GM19463 (cell line): Measurements from ENCODE around the gene DENND1A.
"Not testable (repeated sequence)": the region's sequence is repeated elsewhere in the genome, so short reads cannot be mapped to it uniquely, and the experiment has no call there.

Source experiments
- ATAC-seq: cut with Tn5 transposase; IDR thresholded peaks from one replicate; pipeline ENCODE4 v1.9.1; 2021; ENCODE audit warnings: mild to moderate bottlenecking, moderate library complexity; ENCODE audit not compliant: unreplicated experiment

DENND1A gene

DNA sequence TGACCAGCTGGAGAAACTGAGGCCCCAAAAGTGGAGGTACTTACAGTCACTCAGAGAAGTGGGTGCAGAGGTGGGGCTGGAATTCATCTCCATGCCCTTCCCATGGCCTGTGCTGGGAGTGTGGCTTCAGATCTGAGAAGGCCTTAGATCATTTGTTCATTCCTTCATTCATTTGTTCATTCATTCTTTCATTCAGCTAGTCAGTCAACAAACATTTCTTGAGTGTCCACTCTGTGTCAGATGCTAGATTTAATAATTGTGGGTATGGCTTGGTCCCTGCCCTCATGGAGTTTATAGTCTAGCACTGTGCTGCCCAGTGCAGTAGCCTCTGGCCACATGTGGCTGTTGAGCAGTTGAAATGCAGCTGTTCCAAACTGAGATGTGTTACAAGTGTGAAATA is 593.0 kb downstream of the DENND1A start:
- no peak for ATAC-seq

DNA sequence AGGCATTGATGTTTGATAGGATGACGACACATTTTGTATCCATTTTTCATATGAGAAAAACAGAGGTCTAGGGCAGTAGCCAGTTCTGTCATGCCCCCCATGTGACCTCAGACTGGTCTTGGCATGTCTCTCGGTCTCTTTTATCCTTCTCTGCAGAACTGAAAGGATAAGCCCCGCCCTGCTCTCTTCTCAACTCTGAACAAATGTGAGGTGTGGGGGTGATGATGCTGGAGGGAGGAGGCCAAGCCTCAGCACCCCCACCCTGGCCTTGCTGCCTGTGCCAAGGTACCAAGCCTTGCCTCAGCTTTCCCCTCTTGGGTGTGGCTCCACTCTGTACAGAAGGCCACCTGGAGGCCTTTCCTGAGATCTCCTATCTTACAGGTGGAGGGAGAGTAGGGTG is 593.5 kb downstream of the DENND1A start:
- ATAC-seq, result no peak

DNA sequence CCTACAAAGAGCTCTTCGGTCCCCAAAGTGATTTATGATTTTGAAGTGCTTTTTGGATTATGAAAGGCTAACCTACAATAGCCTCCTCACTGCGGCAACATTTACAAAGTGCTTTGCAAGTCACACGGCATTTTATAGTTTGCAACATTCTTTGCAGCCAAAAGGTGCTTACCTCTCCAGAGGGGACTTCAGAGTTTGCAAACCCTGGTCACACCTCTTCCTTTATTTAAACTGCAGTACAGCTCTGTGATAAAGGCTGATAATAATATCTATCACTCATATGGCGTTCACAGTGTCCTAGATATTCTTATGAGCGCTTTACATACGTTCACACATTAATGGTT is 594.0 kb downstream of the DENND1A start:
- no peak for ATAC-seq

DNA sequence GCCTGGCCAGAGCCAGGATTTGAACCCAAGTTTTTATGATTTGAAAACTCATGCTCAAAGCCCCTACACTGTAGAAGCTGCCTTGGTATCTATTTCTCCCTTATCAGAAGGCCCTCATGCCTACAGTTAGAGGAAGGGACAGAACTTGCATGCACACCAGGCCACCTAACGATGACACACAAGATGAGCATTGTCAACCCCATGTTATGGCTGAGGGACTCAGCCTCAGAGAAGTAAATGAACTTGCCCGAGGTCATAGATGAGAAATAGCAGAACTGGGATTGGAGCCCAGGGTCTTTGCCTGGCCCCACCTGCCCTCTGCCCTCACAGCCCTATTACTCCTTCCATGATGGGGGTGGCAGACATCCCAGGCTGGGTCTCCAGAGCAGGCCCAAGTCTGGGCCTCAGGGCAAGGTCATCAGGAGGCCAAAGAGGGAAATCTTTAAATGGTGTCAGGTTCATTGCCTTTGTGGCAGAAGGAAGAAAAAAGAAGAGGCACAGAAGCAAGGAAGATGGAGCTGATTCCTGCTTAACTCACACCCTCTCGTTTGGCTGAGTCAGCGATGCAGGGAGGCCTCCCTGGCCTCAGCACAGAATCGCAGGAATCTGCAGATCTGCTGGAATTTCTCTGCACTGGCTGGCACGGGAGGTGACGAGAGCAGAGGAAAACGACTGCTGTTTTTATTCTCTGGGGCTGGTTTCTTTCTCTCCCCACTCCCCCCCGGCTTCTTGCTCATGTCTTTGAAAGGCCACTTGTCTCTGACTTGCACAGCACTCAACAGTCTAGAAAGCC is 594.5 kb downstream of the DENND1A start:
- ATAC-seq, result no peak

DNA sequence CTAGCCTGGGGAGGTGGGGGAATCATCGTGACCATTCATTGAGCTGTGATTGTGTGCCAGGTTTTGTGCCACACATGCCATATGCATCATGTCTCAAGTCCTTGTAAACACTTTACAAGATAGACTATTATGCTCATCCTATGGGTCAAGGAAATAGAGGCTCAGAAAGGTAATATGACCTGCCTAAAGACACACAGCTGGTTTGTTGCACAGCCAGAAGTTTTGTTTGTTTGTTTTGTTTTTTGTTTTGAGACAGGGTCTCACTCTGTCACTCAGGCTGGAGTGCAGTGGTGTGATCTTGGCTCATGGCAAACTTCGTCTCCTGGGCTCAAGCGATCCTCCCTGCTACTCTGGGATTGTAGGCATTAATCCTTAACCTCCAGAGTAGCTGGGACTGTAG is 595.3 kb downstream of the DENND1A start:
- ATAC-seq, result no peak

DNA sequence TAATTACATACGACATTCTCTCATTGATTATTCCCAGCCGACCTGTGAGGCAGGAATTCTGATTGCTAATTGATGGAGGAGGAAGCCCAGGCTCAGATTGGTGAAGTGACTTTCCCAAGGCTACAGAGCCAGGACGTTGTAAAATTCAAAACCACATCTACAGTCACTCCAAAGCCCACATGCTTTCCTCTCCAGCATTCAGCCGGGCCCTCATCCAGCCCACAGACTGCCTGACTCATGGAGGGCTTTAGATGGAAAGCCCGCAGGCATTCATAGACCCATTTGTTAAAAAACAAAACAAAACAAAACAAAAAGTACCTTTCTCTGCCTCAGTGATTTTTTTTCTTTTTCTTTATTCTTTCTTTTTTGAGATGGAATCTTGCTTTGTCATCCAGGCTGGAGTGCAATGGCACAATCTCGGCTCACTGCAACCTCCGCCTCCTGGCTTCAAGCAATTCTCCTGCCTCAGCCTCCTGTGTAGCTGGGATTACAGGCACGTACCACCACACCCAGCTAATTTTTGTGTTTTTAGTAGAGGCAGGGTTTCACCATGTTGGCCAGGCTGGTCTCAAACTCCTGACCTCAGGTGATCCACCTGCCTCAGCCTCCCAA is 596.8 kb downstream of the DENND1A start:
- not testable (repeated sequence) for ATAC-seq

DNA sequence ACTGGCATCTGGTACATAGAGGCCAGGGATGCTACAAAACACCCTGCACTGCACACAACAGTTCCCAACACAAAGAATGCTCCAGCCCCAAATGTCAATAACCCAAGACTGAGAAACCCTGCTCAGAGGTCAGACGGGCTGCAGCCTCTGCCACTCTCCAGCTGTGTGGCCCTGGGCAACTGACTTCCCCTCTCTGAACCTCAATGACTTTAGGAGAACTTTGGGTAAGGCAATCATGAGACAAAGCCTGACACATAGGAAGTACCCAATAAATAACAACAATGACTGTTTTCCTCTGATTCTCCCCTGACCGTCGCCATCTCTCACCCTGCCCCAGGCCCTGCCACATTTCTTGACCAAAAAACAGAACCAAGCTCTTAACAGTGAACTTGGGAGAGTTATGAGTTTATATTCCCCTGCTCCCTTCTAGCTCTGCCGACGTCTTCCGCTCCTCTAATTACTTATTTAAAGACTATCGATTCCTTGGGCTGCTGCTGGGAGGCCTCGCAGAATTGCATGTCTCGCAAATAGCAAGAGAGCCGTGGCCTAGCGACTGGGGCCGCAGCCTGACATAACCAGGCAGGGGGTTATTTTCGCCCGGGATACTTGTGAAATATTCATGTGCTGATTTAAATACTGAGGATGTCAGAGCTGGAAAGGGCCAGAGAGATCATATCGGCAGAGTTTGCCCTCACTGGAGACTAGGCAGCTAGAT is 598.4 kb downstream of the DENND1A start:
- no peak for ATAC-seq
